GM12878 (cell line): Measurements from ENCODE around the gene MGP. TPM values are rescaled to one million over a fixed set of nuclear protein-coding genes. Genes with fewer than 3 reads are reported as not detected.

Source experiments
- ATAC-seq: fragments of 200-7000 bp; cut with Tn5 transposase; 3 replicates; pipeline ENCODE4 v1.9.1; 2020; ENCODE audit warnings: mild to moderate bottlenecking, moderate library complexity
- BruUV-seq: library from RNA; stranded (reverse); fragments of 400-500 nt; replicated peaks from 2 replicates; lab custom pipeline; 2021; lab: Mats Ljungman, UMichigan
- CTCF ChIA-PET: fragments of 300-600 bp; sonication (Branson Sonifier 250); formaldehyde crosslinking; extraction: SDS; loops from one replicate; lab custom pipeline; 2021; ENCODE audit warnings: inconsistent platforms; lab: Yijun Ruan, JAX
- POLR2A ChIA-PET: fragments of 350-600 bp; formaldehyde crosslinking; extraction: SDS; loops from one replicate; lab custom pipeline; 2021; ENCODE audit warnings: inconsistent platforms; lab: Charles Lee
- RAD21 ChIA-PET: fragments of 300-600 bp; sonication (Branson Sonifier 250); formaldehyde crosslinking; loops from one replicate; lab custom pipeline; 2023; ENCODE audit warnings: antibody characterized with exemption; ENCODE audit not compliant: unreplicated experiment; lab: Charles Lee
- SMC1A ChIA-PET: fragments of 300-600 bp; sonication (Branson Sonifier 250); formaldehyde crosslinking; loops from one replicate; lab custom pipeline; 2023; ENCODE audit not compliant: unreplicated experiment, uncharacterized antibody; lab: Charles Lee
- DNase-seq: peaks from one replicate; pipeline ENCODE4 v3.0.0-alpha.2; 2011; ENCODE audit warnings: low read depth, low spot score
- FAIRE-seq: peaks from 3 replicates; lab custom pipeline; 2011; peaks lifted over from hg19 to GRCh38; lab: Jason Lieb, UNC
- H2AFZ ChIP-seq: 2 replicates; pipeline ENCODE4 v1.6.0; 2011; ENCODE audit warnings: low read depth, low read length, control low read depth; ENCODE audit not compliant: control insufficient read depth
- H3K27ac ChIP-seq: 2 replicates; pipeline ENCODE4 v1.5.1; 2011; ENCODE audit warnings: control low read depth; ENCODE audit not compliant: control insufficient read depth, insufficient read depth
- H3K27me3 ChIP-seq, 2 experiments: replicated peaks in 1 of 2; 2 replicates each; pipeline versions ENCODE4 v1.6.0 to v1.6.1; 2011; ENCODE audit warnings: low read length in 1 of 2; ENCODE audit not compliant: control insufficient read depth in 2 of 2, insufficient read depth in 2 of 2
- H3K36me3 ChIP-seq, 2 experiments: 2 replicates each; pipeline ENCODE4 v1.5.1; 2011; ENCODE audit warnings: low read length in 1 of 2; ENCODE audit not compliant: control insufficient read depth in 2 of 2, insufficient read depth in 2 of 2
- H3K4me1 ChIP-seq: 2 replicates; pipeline ENCODE4 v1.6.1; 2011; ENCODE audit warnings: mild to moderate bottlenecking, low read length, moderate library complexity, mixed read lengths; ENCODE audit not compliant: control insufficient read depth, insufficient read depth
- H3K4me2 ChIP-seq: 2 replicates; pipeline ENCODE4 v1.6.0; 2011; ENCODE audit warnings: control low read depth; ENCODE audit not compliant: control insufficient read depth, insufficient read depth
- H3K4me3 ChIP-seq: fragments of 200-600 bp; sonication (generic); 2 replicates; pipeline ENCODE4 v1.5.1; 2016
- H3K79me2 ChIP-seq: 2 replicates; pipeline ENCODE4 v1.6.0; 2011; ENCODE audit warnings: low read length; ENCODE audit not compliant: control insufficient read depth, insufficient read depth
- H3K9ac ChIP-seq: 2 replicates; pipeline ENCODE4 v1.8.0; 2011; ENCODE audit warnings: low read length, control low read depth, mixed read lengths; ENCODE audit not compliant: control insufficient read depth, insufficient read depth
- H3K9me3 ChIP-seq: replicated peaks from 3 replicates; pipeline ENCODE4 v1.5.1; 2011; ENCODE audit warnings: mild to moderate bottlenecking, low read length; ENCODE audit not compliant: control insufficient read depth, insufficient read depth
- H4K20me1 ChIP-seq: 2 replicates; pipeline ENCODE4 v1.6.0; 2011; ENCODE audit not compliant: control insufficient read depth, insufficient read depth
- BACH1 ChIP-seq: fragments of 450-650 bp; IDR thresholded peaks from 2 replicates; pipeline ENCODE4 v1.6.1; 2017; ENCODE audit warnings: mild to moderate bottlenecking, borderline replicate concordance
- HDAC6 ChIP-seq: fragments of 200-600 bp; sonication (generic); IDR thresholded peaks from one replicate; pipeline ENCODE4 v1.8.0; 2017; ENCODE audit warnings: antibody characterized with exemption; ENCODE audit not compliant: unreplicated experiment
- KLF5 ChIP-seq: fragments of 450-650 bp; IDR thresholded peaks from 2 replicates; pipeline ENCODE4 v1.6.1; 2014; ENCODE audit warnings: mild to moderate bottlenecking; ENCODE audit not compliant: partially characterized antibody
- MXI1 ChIP-seq: fragments of 150-350 bp; IDR thresholded peaks from 2 replicates; pipeline ENCODE4 v1.6.1; 2011; ENCODE audit warnings: low read depth, mild to moderate bottlenecking, inconsistent platforms, low read length, improper control_type of control experiment
- NBN ChIP-seq: fragments of 450-650 bp; IDR thresholded peaks from 2 replicates; pipeline ENCODE4 v1.6.1; 2016
- POLR2AphosphoS2 ChIP-seq: IDR thresholded peaks from 2 replicates; pipeline ENCODE4 v1.6.1; 2011; ENCODE audit warnings: low read depth, mild to moderate bottlenecking, low read length, improper control_type of control experiment, moderate library complexity
- POLR2AphosphoS5 ChIP-seq: IDR thresholded peaks from 2 replicates; pipeline ENCODE4 v1.6.1; 2011; ENCODE audit warnings: mild to moderate bottlenecking, low read length, inconsistent platforms
- RAD51 ChIP-seq: fragments of 450-650 bp; IDR thresholded peaks from 2 replicates; pipeline ENCODE4 v1.6.1; 2016; ENCODE audit warnings: moderate library complexity, mild to moderate bottlenecking, inconsistent platforms
- SIN3A ChIP-seq: IDR thresholded peaks from 2 replicates; pipeline ENCODE4 v1.6.1; 2012; ENCODE audit warnings: low read depth, low read length, improper control_type of control experiment
- SUPT20H ChIP-seq: IDR thresholded peaks from 2 replicates; pipeline ENCODE4 v1.6.1; 2011; ENCODE audit warnings: low read depth, mild to moderate bottlenecking, low read length, moderate library complexity, borderline replicate concordance; ENCODE audit not compliant: control insufficient read depth
- TARDBP ChIP-seq: IDR thresholded peaks from 2 replicates; pipeline ENCODE4 v1.6.1; 2016; ENCODE audit warnings: borderline replicate concordance
- YY1 ChIP-seq: IDR thresholded peaks from 2 replicates; pipeline ENCODE4 v1.6.1; 2011; ENCODE audit warnings: low read depth, mild to moderate bottlenecking, low read length
- ZNF207 ChIP-seq: fragments of 450-650 bp; IDR thresholded peaks from 2 replicates; pipeline ENCODE4 v1.6.1; 2014; ENCODE audit warnings: antibody characterized with exemption, mild to moderate bottlenecking, borderline replicate concordance
- WGBS: methylation state at CpG from one replicate; pipeline ENCODE4 v1.1.6; 2016; ENCODE audit warnings: low lambda C conversion rate; ENCODE audit not compliant: insufficient replicate concordance, insufficient coverage; ENCODE audit errors: missing lambda C conversion rate; 5-methylcytosine and 5-hydroxymethylcytosine counted together
- in situ Hi-C: fragments of 300-500 bp; cut with MboI; formaldehyde crosslinking; loops from 9 replicates; pipeline ENCODE4 v1.14.3; 2018; ENCODE audit warnings: mixed read lengths
- intact Hi-C: fragments of 100-400 bp; cut with micrococcal nuclease; formaldehyde crosslinking; loops from one replicate; pipeline ENCODE4 v1.14.2; 2022; ENCODE audit not compliant: unreplicated experiment
- polyA plus RNA-seq, 11 experiments: library from polyadenylated mRNA; depleted of rRNA in 4 of 11; unstranded in 6 of 11; stranded (reverse) in 5 of 11; fragments of >200 nt; fragmentation: Nextera tagmentation in 4 of 11; fragmentation: Illumina TruSeq in 1 of 11; extraction: Ambion mirVana in 4 of 11; extraction: Trizol in 1 of 11; gene quantifications; 1 replicate in 1 of 11; 2 replicates in 10 of 11; pipeline versions ENCODE4 v1.2.1 to v1.2.3, GENCODE V29; 2011 to 2016; ENCODE audit warnings: inconsistent platforms in 2 of 11, missing spikeins in 2 of 11, low read depth in 1 of 11
- total RNA-seq, 4 experiments: library from RNA; depleted of rRNA in 3 of 4; stranded (reverse); fragments of >200 nt in 3 of 4; fragmentation: Illumina TruSeq in 1 of 4; extraction: Trizol in 1 of 4; gene quantifications; 2 replicates each; pipeline versions ENCODE4 v1.2.1 to v1.2.3, GENCODE V29; 2013 to 2021
- TF ChIP-seq, protein P1 (sequence below): IDR thresholded peaks from 2 replicates; pipeline ENCODE4 v1.6.1; 2011; ENCODE audit warnings: mild to moderate bottlenecking, low read depth, low read length, moderate library complexity; ENCODE audit not compliant: insufficient replicate concordance

MGP gene
- total and polyA plus RNA-seq, 10 of the 15 experiments (the other 5 are each of a cell fraction or from before 2014, with no cell fraction given), result 0.21 to 1.2 TPM; not detected in 8

DNA sequence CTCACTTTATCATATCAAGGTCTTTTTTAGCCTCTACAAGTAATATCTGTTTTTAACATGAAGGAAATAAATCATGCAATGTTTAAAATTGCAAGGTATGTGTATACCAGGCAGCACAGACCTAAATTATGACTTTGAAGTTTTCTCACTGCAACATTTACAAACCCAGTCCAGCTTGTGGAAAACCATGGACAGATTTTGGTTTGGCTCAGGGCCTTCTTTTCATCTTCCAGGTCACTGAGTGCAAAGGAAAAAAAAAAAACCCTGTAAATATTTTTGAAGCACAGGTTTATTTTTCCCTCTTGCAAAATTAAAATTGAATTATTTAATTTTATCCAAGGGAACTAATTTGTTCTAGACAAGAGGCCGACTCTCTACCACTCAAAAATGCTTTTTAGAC lies 13.8 kb downstream of the MGP start:
- DNase-seq (no peak), FAIRE-seq (no peak), ATAC-seq (no peak)
- H3K36me3 ChIP-seq, result no peaks in the 10 kb centered on the region
- ChIA-PET RAD21 (no interaction called here), CTCF (no interaction called here), POLR2A (no interaction called here), SMC1A (no interaction called here)
- H3K4me3 ChIP-seq, result no peak overlapping the region
- no peaks in the 10 kb centered on the region for H3K4me1 ChIP-seq
- intact Hi-C loops (no loop called here), in situ Hi-C loops (no loop called here)
- H3K27ac ChIP-seq, result no peak overlapping the region
- no peaks in the 10 kb centered on the region for H3K27me3 ChIP-seq
- no peak overlapping the region for H2AFZ ChIP-seq
- H3K79me2 ChIP-seq, result no peaks in the 10 kb centered on the region
- no TSS peak for BruUV-seq
- no peak overlapping the region for H3K4me2 ChIP-seq
- no peaks in the 10 kb centered on the region for H4K20me1 ChIP-seq
- WGBS, result 5% methylated on average over 1 of the region's 1 CpG
- TF ChIP-seq MXI1, result no peak
- no peak for TF ChIP-seq SUPT20H
- no peak for TF ChIP-seq POLR2AphosphoS5
- no peak for TF ChIP-seq NBN
- TF ChIP-seq BACH1, result no peak
- TF ChIP-seq TARDBP, result no peak
- no peak for TF ChIP-seq YY1
- TF ChIP-seq POLR2AphosphoS2, result no peak
- no peak for TF ChIP-seq HDAC6
- no peak for TF ChIP-seq ZNF207
- TF ChIP-seq SIN3A, result no peak
- TF ChIP-seq, protein P1, sequence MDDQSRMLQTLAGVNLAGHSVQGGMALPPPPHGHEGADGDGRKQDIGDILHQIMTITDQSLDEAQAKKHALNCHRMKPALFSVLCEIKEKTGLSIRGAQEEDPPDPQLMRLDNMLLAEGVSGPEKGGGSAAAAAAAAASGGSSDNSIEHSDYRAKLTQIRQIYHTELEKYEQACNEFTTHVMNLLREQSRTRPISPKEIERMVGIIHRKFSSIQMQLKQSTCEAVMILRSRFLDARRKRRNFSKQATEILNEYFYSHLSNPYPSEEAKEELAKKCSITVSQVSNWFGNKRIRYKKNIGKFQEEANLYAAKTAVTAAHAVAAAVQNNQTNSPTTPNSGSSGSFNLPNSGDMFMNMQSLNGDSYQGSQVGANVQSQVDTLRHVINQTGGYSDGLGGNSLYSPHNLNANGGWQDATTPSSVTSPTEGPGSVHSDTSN, result no peak
- no peak for TF ChIP-seq KLF5
- no peak for TF ChIP-seq RAD51
- TF ChIP-seq, all 136 proteins: peak for 0
- no peaks in the 10 kb centered on the region for H3K9me3 ChIP-seq
- H3K9ac ChIP-seq, result no peak overlapping the region
